K562 (cell line): Measurements from ENCODE around the gene SH3BP5L. TPM values are rescaled to one million over a fixed set of nuclear protein-coding genes. Genes with fewer than 3 reads are reported as not detected.
A peak's percentile ranks its signal among the peaks of the same experiment; 100 is the strongest.

Source experiments
- ARNT ChIP-seq, 2 experiments: fragments of 450-650 bp; IDR thresholded peaks; 2 replicates each; pipeline ENCODE4 v1.6.1; 2016; ENCODE audit warnings: mild to moderate bottlenecking in 1 of 2
- BRCA1 ChIP-seq, 2 experiments: fragments of 450-650 bp in 1 of 2; sonication (generic) in 1 of 2; formaldehyde crosslinking in 1 of 2; IDR thresholded peaks; 2 replicates each; pipeline versions ENCODE4 v1.5.0 to v1.6.1; 2017 to 2020; ENCODE audit warnings: mild to moderate bottlenecking in 1 of 2, missing genetic modification reagents in 1 of 2
- E2F4 ChIP-seq: sonication (generic); formaldehyde crosslinking; IDR thresholded peaks from 2 replicates; pipeline ENCODE4 v1.8.0; 2022; ENCODE audit warnings: mild to moderate bottlenecking, low read depth, missing genetic modification reagents
- ELF4 ChIP-seq: fragments of 450-650 bp; formaldehyde crosslinking; IDR thresholded peaks from 2 replicates; pipeline ENCODE4 v1.4.0; 2022; ENCODE audit warnings: missing genetic modification characterization
- EZH2 ChIP-seq: IDR thresholded peaks from 2 replicates; pipeline ENCODE4 v1.6.1; 2012; ENCODE audit warnings: low read depth, mild to moderate bottlenecking, inconsistent platforms, low read length, borderline replicate concordance
- HCFC1 ChIP-seq: IDR thresholded peaks from 2 replicates; pipeline ENCODE4 v1.6.1; 2012; ENCODE audit warnings: low read depth, low read length, improper control_type of control experiment
- HDAC1 ChIP-seq, 2 experiments: fragments of 450-650 bp; IDR thresholded peaks; 2 replicates each; pipeline ENCODE4 v1.6.1; 2016 to 2017; ENCODE audit warnings: inconsistent platforms in 1 of 2, mild to moderate bottlenecking in 1 of 2, moderate library complexity in 1 of 2
- HDAC3 ChIP-seq: fragments of 450-650 bp; IDR thresholded peaks from 2 replicates; pipeline ENCODE4 v1.6.1; 2018; ENCODE audit warnings: borderline replicate concordance, mild to moderate bottlenecking, moderate library complexity; ENCODE audit not compliant: partially characterized antibody
- HOXB6 ChIP-seq: fragments of 250-450 bp; sonication (Bioruptor Pico); IDR thresholded peaks from 2 replicates; pipeline ENCODE4 v1.5.1; 2022; ENCODE audit warnings: mild to moderate bottlenecking, borderline replicate concordance
- KDM1A ChIP-seq, 2 experiments: fragments of 450-650 bp; IDR thresholded peaks; 2 replicates each; pipeline ENCODE4 v1.6.1; 2016; ENCODE audit warnings: mild to moderate bottlenecking in 2 of 2
- MED1 ChIP-seq: sonication (generic); formaldehyde crosslinking; IDR thresholded peaks from 2 replicates; pipeline ENCODE4 v1.8.1; 2023; ENCODE audit warnings: missing genetic modification reagents, borderline replicate concordance
- MITF ChIP-seq: IDR thresholded peaks from 2 replicates; pipeline ENCODE4 v1.6.1; 2014; ENCODE audit warnings: antibody characterized with exemption
- NCOA2 ChIP-seq, 2 experiments: fragments of 450-650 bp; IDR thresholded peaks; 2 replicates each; pipeline ENCODE4 v1.6.1; 2018; ENCODE audit warnings: mild to moderate bottlenecking in 2 of 2, moderate library complexity in 1 of 2; ENCODE audit not compliant: partially characterized antibody in 2 of 2
- NCOA6 ChIP-seq: fragments of 450-650 bp; IDR thresholded peaks from 2 replicates; pipeline ENCODE4 v1.6.1; 2017; ENCODE audit warnings: mild to moderate bottlenecking
- POLR2A ChIP-seq: fragments of 450-650 bp; conservative IDR thresholded peaks from 2 replicates; pipeline ENCODE4 v1.6.1; 2016
- POU5F1 ChIP-seq: fragments of 150-350 bp; IDR thresholded peaks from 2 replicates; pipeline ENCODE4 v1.6.1; 2014; ENCODE audit warnings: borderline replicate concordance, low read length, low read depth, mild to moderate bottlenecking; ENCODE audit not compliant: partially characterized antibody
- RHOXF2B ChIP-seq: fragments of 250-450 bp; sonication (Bioruptor Pico); conservative IDR thresholded peaks from 2 replicates; pipeline ENCODE4 v1.5.1; 2021
- SMARCA4 ChIP-seq: fragments of 450-650 bp; IDR thresholded peaks from 2 replicates; pipeline ENCODE4 v1.6.1; 2016
- SNIP1 ChIP-seq: fragments of 450-650 bp; IDR thresholded peaks from 2 replicates; pipeline ENCODE4 v1.7.1; 2017; ENCODE audit warnings: low read depth, mild to moderate bottlenecking
- TEAD2 ChIP-seq: fragments of 450-650 bp; IDR thresholded peaks from 2 replicates; pipeline ENCODE4 v1.6.1; 2016; ENCODE audit warnings: missing genetic modification characterization, control low read depth, missing compliant biosample characterization
- UBTF ChIP-seq, 2 experiments: IDR thresholded peaks; 2 replicates each; pipeline ENCODE4 v1.6.1; 2012; ENCODE audit warnings: improper control_type of control experiment in 2 of 2, low read depth in 2 of 2, low read length in 2 of 2, borderline replicate concordance in 1 of 2
- ZC3H4 ChIP-seq: sonication (generic); formaldehyde crosslinking; IDR thresholded peaks from 2 replicates; pipeline ENCODE4 v1.9.0; 2021; ENCODE audit warnings: missing genetic modification reagents, borderline replicate concordance
- ZNF41 ChIP-seq: fragments of 250-450 bp; sonication (Bioruptor Pico); conservative IDR thresholded peaks from 2 replicates; pipeline ENCODE4 v1.4.0; 2020; ENCODE audit warnings: mild to moderate bottlenecking
- polyA plus RNA-seq, 8 experiments: library from polyadenylated mRNA; depleted of rRNA in 4 of 8; stranded (reverse) in 5 of 8; unstranded in 3 of 8; fragments of >200 nt; fragmentation: Nextera tagmentation in 2 of 8; fragmentation: Illumina TruSeq in 1 of 8; extraction: Ambion mirVana in 2 of 8; extraction: Trizol in 1 of 8; gene quantifications; 2 replicates each; pipeline versions ENCODE4 v1.2.1 to v1.2.3, GENCODE V29; 2011 to 2014; ENCODE audit warnings: inconsistent platforms in 1 of 8, missing spikeins in 1 of 8
- total RNA-seq, 7 experiments: library from RNA; depleted of rRNA in 6 of 7; stranded (reverse); fragments of >200 nt in 6 of 7; fragmentation: Illumina TruSeq in 2 of 7; extraction: Trizol in 2 of 7; gene quantifications; 2 replicates each; pipeline versions ENCODE4 v1.2.1 to v1.2.3, GENCODE V29; 2011 to 2021; ENCODE audit warnings: low replicate concordance in 1 of 7

The SH3BP5L gene
- total and polyA plus RNA-seq, 9 of the 15 experiments (the other 6 are each of a cell fraction or from before 2014, with no cell fraction given): 1.9 to 26.5 (median 15.8) TPM

GRCh38 chr1:248825909-248826760 is at the start of gene SH3BP5L (continued):
- TF ChIP-seq HOXB6 (no peak), MED1 (CRISPR knock-in tag) (no peak), ZC3H4 (peak; percentile 63; the same call in 1 of the 2 replicates), NCOA6 (no peak), HDAC3 (no peak), EZH2 (no peak), MITF (no peak), E2F4 (no peak), ARNT (IDR thresholded peaks at IDR 0.05) (peak in 1 of 2 experiments; percentile 52; a peak in 2 of 4 replicates), ZNF41 (no peak), RHOXF2B (0 out of 2 replicates have a peak, but pooled peaks have one; percentile 25), POU5F1 (no peak), SMARCA4 (no peak; the same call in none of the 2 replicates), NCOA2 (IDR thresholded peaks at IDR 0.05; ENCODE audit: partially characterized antibody in 2 of 2) (no peak), HCFC1 (peak; percentile 86), POLR2A (peak; percentile 93), UBTF (IDR thresholded peaks at IDR 0.05; ENCODE audit: borderline replicate concordance in 1 of 2, low read depth in 2 of 2, low read length in 2 of 2) (peak in 1 of 2 experiments; percentile 80; a peak in 1 of 4 replicates), KDM1A (IDR thresholded peaks at IDR 0.05) (no peak), HDAC1 (IDR thresholded peaks at IDR 0.05) (peak in 1 of 2 experiments; percentile 57; a peak in 1 of 4 replicates), TEAD2 (no peak), ELF4 (CRISPR knock-in tag) (no peak), SNIP1 (no peak), BRCA1 (IDR thresholded peaks at IDR 0.05) (no peak), BRCA1 (CRISPR knock-in tag; IDR thresholded peaks at IDR 0.05) (no peak)
